Measurements from ENCODE around the gene SETD1A. TPM values are rescaled to one million over a fixed set of nuclear protein-coding genes. Genes with fewer than 3 reads are reported as not detected.

The SETD1A gene
- total and polyA plus RNA-seq, 2 donors (not counting 1 experiment from before 2014, with no cell fraction given) = 1.4 to 3.5 TPM

- peaks cover 24% of the 10 kb centered on the region for H3K4me1 ChIP-seq (ENCODE audit: control insufficient read depth, extremely low read depth, insufficient read depth, low read length)
- H3K79me2 ChIP-seq (ENCODE audit: control insufficient read depth, insufficient read depth, low read length) = no peaks in the 10 kb centered on the region
- no peak overlapping the region for H3K4me2 ChIP-seq (ENCODE audit: extremely low read depth, insufficient read depth, low read length)
- H4K20me1 ChIP-seq (ENCODE audit: control insufficient read depth, extremely low read depth, insufficient read depth, low read length) = no peaks in the 10 kb centered on the region
- TF ChIP-seq CTCF (conservative IDR thresholded peaks at IDR 0.05 in 1 of 2, IDR thresholded peaks at IDR 0.05 in 1 of 2; ENCODE audit: low read depth in 1 of 2, low read length in 2 of 2) (no peak), EZH2 (IDR thresholded peaks at IDR 0.05; ENCODE audit: low read length, missing control alignments) (no peak)
- H3K27ac ChIP-seq (ENCODE audit: insufficient read depth, low read length) = no peak overlapping the region
- H3K4me3 ChIP-seq (replicated peaks in 1 of 4; ENCODE audit: control extremely low read depth in 1 of 4, insufficient read depth in 1 of 4, low read depth in 3 of 4, low read length in 4 of 4) = no peak overlapping the region
- no peak for DNase-seq (ENCODE audit: low read depth in 2 of 2)
- no peak overlapping the region for H2AFZ ChIP-seq (ENCODE audit: low read length)
- H3K36me3 ChIP-seq (ENCODE audit: control insufficient read depth, insufficient read depth, low read length) = no peaks in the 10 kb centered on the region
- H3K27me3 ChIP-seq (ENCODE audit: control insufficient read depth, insufficient read depth, low read length) = no peaks in the 10 kb centered on the region
- H3K9me3 ChIP-seq (ENCODE audit: control insufficient read depth, insufficient read depth, low read depth, low read length) = no peaks in the 10 kb centered on the region
- no peak overlapping the region for H3K9ac ChIP-seq (ENCODE audit: insufficient read depth, low read length)
Observed at GRCh38 chr16:31000671-31001382, 43.3 kb downstream of the SETD1A start.

- no peaks in the 10 kb centered on the region for H3K27me3 ChIP-seq (ENCODE audit: control insufficient read depth, insufficient read depth, low read length)
- no peaks in the 10 kb centered on the region for H3K36me3 ChIP-seq (ENCODE audit: control insufficient read depth, insufficient read depth, low read length)
- TF ChIP-seq EZH2 (IDR thresholded peaks at IDR 0.05; ENCODE audit: low read length, missing control alignments) (no peak), CTCF (conservative IDR thresholded peaks at IDR 0.05 in 1 of 2, IDR thresholded peaks at IDR 0.05 in 1 of 2; ENCODE audit: low read depth in 1 of 2, low read length in 2 of 2) (no peak)
- H3K9ac ChIP-seq (ENCODE audit: insufficient read depth, low read length) = no peak overlapping the region
- H3K4me1 ChIP-seq (ENCODE audit: control insufficient read depth, extremely low read depth, insufficient read depth, low read length) = peaks cover 27% of the 10 kb centered on the region
- no peaks in the 10 kb centered on the region for H3K79me2 ChIP-seq (ENCODE audit: control insufficient read depth, insufficient read depth, low read length)
- H3K4me2 ChIP-seq (ENCODE audit: extremely low read depth, insufficient read depth, low read length) = no peak overlapping the region
- H3K27ac ChIP-seq (ENCODE audit: insufficient read depth, low read length) = no peak overlapping the region
- no peaks in the 10 kb centered on the region for H3K9me3 ChIP-seq (ENCODE audit: control insufficient read depth, insufficient read depth, low read depth, low read length)
- H4K20me1 ChIP-seq (ENCODE audit: control insufficient read depth, extremely low read depth, insufficient read depth, low read length) = no peaks in the 10 kb centered on the region
- H3K4me3 ChIP-seq (replicated peaks in 1 of 4; ENCODE audit: control extremely low read depth in 1 of 4, insufficient read depth in 1 of 4, low read depth in 3 of 4, low read length in 4 of 4) = no peak overlapping the region
- no peak for DNase-seq (ENCODE audit: low read depth in 2 of 2)
- H2AFZ ChIP-seq (ENCODE audit: low read length) = no peak overlapping the region
Observed at GRCh38 chr16:31001507-31002249, 44.1 kb downstream of the SETD1A start.

- H3K79me2 ChIP-seq (ENCODE audit: control insufficient read depth, insufficient read depth, low read length) = no peaks in the 10 kb centered on the region
- H3K4me3 ChIP-seq (replicated peaks in 1 of 4; ENCODE audit: control extremely low read depth in 1 of 4, insufficient read depth in 1 of 4, low read depth in 3 of 4, low read length in 4 of 4) = no peak overlapping the region
- no peak overlapping the region for H3K9ac ChIP-seq (ENCODE audit: insufficient read depth, low read length)
- no peak overlapping the region for H2AFZ ChIP-seq (ENCODE audit: low read length)
- DNase-seq (ENCODE audit: low read depth in 2 of 2) = no peak
- no peak overlapping the region for H3K4me2 ChIP-seq (ENCODE audit: extremely low read depth, insufficient read depth, low read length)
- TF ChIP-seq EZH2 (IDR thresholded peaks at IDR 0.05; ENCODE audit: low read length, missing control alignments) (no peak), CTCF (conservative IDR thresholded peaks at IDR 0.05 in 1 of 2, IDR thresholded peaks at IDR 0.05 in 1 of 2; ENCODE audit: low read depth in 1 of 2, low read length in 2 of 2) (no peak)
- no peaks in the 10 kb centered on the region for H3K9me3 ChIP-seq (ENCODE audit: control insufficient read depth, insufficient read depth, low read depth, low read length)
- H3K4me1 ChIP-seq (ENCODE audit: control insufficient read depth, extremely low read depth, insufficient read depth, low read length) = peaks cover 27% of the 10 kb centered on the region
- no peaks in the 10 kb centered on the region for H4K20me1 ChIP-seq (ENCODE audit: control insufficient read depth, extremely low read depth, insufficient read depth, low read length)
- no peaks in the 10 kb centered on the region for H3K27me3 ChIP-seq (ENCODE audit: control insufficient read depth, insufficient read depth, low read length)
- H3K36me3 ChIP-seq (ENCODE audit: control insufficient read depth, insufficient read depth, low read length) = no peaks in the 10 kb centered on the region
- no peak overlapping the region for H3K27ac ChIP-seq (ENCODE audit: insufficient read depth, low read length)
Observed at GRCh38 chr16:31002250-31002700, 44.7 kb downstream of the SETD1A start.
